Spleen (tissue), 11 donors: ENCODE measurements around the gene GLIS1. TPM values are rescaled to one million over a fixed set of nuclear protein-coding genes. Genes with fewer than 3 reads are reported as not detected.

Experiments used
- DNase-seq: peaks from one replicate; pipeline ENCODE4 v3.0.0-alpha.2; 2020
- H3K27ac ChIP-seq, 8 donors: fragments of 200-600 bp; sonication (generic) in 7 of 8; 1 replicate in 4 of 8; 2 replicates in 4 of 8; pipeline versions ENCODE4 v1.5.0 to v1.8.0; 2016 to 2021; ENCODE audit warnings: inconsistent platforms in 4 of 8, mild to moderate bottlenecking in 4 of 8, moderate library complexity in 1 of 8
- H3K27me3 ChIP-seq, 7 donors: fragments of 200-600 bp; sonication (generic) in 6 of 7; replicated peaks in 1 of 7; 1 replicate in 4 of 7; 2 replicates in 3 of 7; pipeline versions ENCODE4 v1.5.0 to v1.8.0; 2016 to 2021; ENCODE audit warnings: inconsistent platforms in 3 of 7, mild to moderate bottlenecking in 1 of 7
- H3K36me3 ChIP-seq, 6 donors: fragments of 200-600 bp; sonication (generic) in 5 of 6; 1 replicate in 4 of 6; 2 replicates in 2 of 6; pipeline versions ENCODE4 v1.5.0 to v1.8.0; 2016 to 2021; ENCODE audit warnings: inconsistent platforms in 2 of 6
- H3K4me1 ChIP-seq, 6 donors: fragments of 200-600 bp; sonication (generic) in 5 of 6; 1 replicate in 3 of 6; 2 replicates in 3 of 6; pipeline versions ENCODE4 v1.5.0 to v1.8.0; 2016 to 2021; ENCODE audit warnings: inconsistent platforms in 3 of 6
- H3K4me3 ChIP-seq, 8 donors: fragments of 200-600 bp; sonication (generic) in 7 of 8; 1 replicate in 4 of 8; 2 replicates in 4 of 8; pipeline versions ENCODE4 v1.5.0 to v1.8.0; 2016 to 2021; ENCODE audit warnings: inconsistent platforms in 4 of 8, mild to moderate bottlenecking in 4 of 8, moderate library complexity in 2 of 8
- H3K9me3 ChIP-seq, 8 donors: fragments of 200-600 bp; sonication (generic) in 7 of 8; 1 replicate in 4 of 8; 2 replicates in 4 of 8; pipeline versions ENCODE4 v1.5.0 to v1.8.0; 2016 to 2021; ENCODE audit warnings: inconsistent platforms in 4 of 8
- POLR2A ChIP-seq, 3 donors: fragments of 450-650 bp; IDR thresholded peaks; one replicate each; pipeline ENCODE4 v1.5.1; 2017; ENCODE audit warnings: antibody characterized with exemption in 3 of 3, mild to moderate bottlenecking in 1 of 3
- POLR2AphosphoS5 ChIP-seq, 3 donors: sonication (generic); formaldehyde crosslinking; IDR thresholded peaks; one replicate each; pipeline ENCODE4 v1.5.1; 2017; ENCODE audit warnings: antibody characterized with exemption in 3 of 3
- WGBS, 5 donors: extraction: QIAGEN DNeasy Blood & Tissue Kit in 3 of 5; methylation state at CpG; one replicate each; pipeline versions ENCODE4 v1.1.5 to v1.1.7; 2013 to 2018; 5-methylcytosine and 5-hydroxymethylcytosine counted together
- intact Hi-C: fragments of 100-400 bp; cut with DNase I; formaldehyde crosslinking; loops from one replicate; pipeline ENCODE4 v1.15.0; 2023; ENCODE audit warnings: low total_unique reads
- polyA plus RNA-seq, 3 donors: library from polyadenylated mRNA; stranded (reverse); fragments of 200-250 nt; gene quantifications; one replicate each; pipeline ENCODE4 v1.2.1, GENCODE V29; 2013
- total RNA-seq, 7 donors: library from RNA; depleted of rRNA in 3 of 7; stranded (reverse); fragments of >200 nt in 3 of 7; fragmentation: NEBNext Ultra II Directional in 4 of 7; extraction: Animal tissue kit (Norgen Biotek cat#: 25700) in 4 of 7; gene quantifications; one replicate each; pipeline versions ENCODE4 v1.1.0 to v1.2.1, GENCODE V29; 2016 to 2021
- TF ChIP-seq, protein P1 (sequence below), 11 experiments: fragments of 200-600 bp in 7 of 11; fragments of 450-650 bp in 4 of 11; sonication (generic) in 4 of 11; IDR thresholded peaks in 8 of 11; conservative IDR thresholded peaks in 3 of 11; 1 replicate in 7 of 11; 2 replicates in 4 of 11; pipeline versions ENCODE4 v1.4.0 to v1.8.0; 2016 to 2021; ENCODE audit warnings: antibody characterized with exemption in 11 of 11, inconsistent platforms in 4 of 11, mild to moderate bottlenecking in 1 of 11
- donor health status: healthy with polysubstance abuse.
- donor health status: DM: no; HTN: no; CAD: no; lungs with moderate emphysema.
- donor health status: DM: no; HTN: no; CAD: no.
- donor health status: Bipolar disorder and iron deficiency.
- donor health status: healthy.
- donor health status: DM: no; HTN: no; CAD: no.
- donor health status: DM: yes; HTN: yes; CAD: no.

Gene GLIS1
- total and polyA plus RNA-seq, 10 donors = 0.04 to 0.39 (median 0.26) TPM; not detected in 5

DNA sequence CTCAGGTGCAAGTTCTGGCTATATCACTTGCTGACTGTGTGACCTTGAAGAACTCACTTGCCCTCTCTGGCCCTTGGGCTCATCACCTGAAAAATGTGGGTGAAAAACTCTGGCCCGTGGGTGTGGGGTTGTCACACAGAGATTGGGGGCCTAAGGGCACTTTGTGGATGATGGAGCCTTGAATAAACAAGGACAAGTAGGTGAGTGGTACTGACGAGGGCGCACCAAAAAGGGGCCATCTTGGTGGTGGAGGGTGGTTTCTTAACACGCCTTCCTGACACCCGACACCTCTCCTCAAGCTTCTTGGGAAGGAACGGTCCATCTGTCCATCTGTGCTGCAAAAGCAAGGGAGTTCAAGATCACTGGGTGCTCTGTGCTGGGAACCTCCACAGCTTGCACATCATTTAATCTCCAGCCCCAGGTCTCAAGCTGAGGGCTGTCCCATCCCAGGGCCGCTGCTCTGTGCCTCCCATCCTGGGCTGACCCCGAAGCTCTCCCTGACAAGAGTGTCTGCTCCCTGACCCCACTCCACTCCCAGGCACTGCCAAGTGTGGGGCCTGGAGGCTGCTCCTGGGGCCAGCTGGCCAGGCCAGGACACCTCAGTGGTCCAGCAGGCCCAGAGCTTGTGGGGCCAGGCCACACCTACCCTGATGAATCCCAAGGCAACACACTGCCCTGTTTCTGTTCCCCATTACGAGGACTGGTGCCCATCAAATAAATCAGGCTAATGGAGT lies 97.3 kb downstream of the GLIS1 start:
- TF ChIP-seq, protein P1, sequence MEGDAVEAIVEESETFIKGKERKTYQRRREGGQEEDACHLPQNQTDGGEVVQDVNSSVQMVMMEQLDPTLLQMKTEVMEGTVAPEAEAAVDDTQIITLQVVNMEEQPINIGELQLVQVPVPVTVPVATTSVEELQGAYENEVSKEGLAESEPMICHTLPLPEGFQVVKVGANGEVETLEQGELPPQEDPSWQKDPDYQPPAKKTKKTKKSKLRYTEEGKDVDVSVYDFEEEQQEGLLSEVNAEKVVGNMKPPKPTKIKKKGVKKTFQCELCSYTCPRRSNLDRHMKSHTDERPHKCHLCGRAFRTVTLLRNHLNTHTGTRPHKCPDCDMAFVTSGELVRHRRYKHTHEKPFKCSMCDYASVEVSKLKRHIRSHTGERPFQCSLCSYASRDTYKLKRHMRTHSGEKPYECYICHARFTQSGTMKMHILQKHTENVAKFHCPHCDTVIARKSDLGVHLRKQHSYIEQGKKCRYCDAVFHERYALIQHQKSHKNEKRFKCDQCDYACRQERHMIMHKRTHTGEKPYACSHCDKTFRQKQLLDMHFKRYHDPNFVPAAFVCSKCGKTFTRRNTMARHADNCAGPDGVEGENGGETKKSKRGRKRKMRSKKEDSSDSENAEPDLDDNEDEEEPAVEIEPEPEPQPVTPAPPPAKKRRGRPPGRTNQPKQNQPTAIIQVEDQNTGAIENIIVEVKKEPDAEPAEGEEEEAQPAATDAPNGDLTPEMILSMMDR (IDR thresholded peaks at IDR 0.05 in 8 of 11, conservative IDR thresholded peaks at IDR 0.05 in 3 of 11) = no peak
- TF ChIP-seq POLR2AphosphoS5 (IDR thresholded peaks at IDR 0.05) (no peak), POLR2A (IDR thresholded peaks at IDR 0.05) (no peak)
- intact Hi-C loops = no loop called here
- Histone ChIP-seq H3K27me3 (peaks cover 0 to 6% (median 0%) of the 10 kb centered on the region in 7 donors), H3K4me1 (no peaks in the 10 kb centered on the region), H3K4me3 (no peak overlapping the region), H3K9me3 (no peaks in the 10 kb centered on the region), H3K27ac (no peak overlapping the region), H3K36me3 (no peaks in the 10 kb centered on the region)
- 84 to 94% (median 86%) methylated on average over 8 to 9 of the region's 9 CpGs for WGBS, 5 donors
- DNase-seq = peak; percentile 47

DNA sequence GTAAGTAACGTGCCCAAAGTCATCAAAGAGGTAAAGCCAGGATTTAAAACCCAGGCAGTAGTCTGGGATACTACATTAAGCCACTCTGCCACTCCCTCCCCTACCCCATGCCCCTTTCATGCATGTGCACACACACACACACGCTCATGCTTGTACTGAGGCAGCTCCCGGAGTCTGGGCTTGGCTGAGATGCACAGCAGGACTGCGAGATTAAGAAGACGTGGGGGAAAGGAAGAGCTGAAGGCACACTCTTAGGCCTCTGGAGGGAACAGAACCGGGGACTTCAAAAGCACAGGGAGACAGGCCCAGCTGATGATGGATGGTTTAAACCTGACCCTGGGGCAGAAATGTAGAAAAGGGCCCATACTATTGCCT lies 98.3 kb downstream of the GLIS1 start:
- intact Hi-C loops = no loop called here
- Histone ChIP-seq H3K27me3 (peaks cover 0 to 6% (median 0%) of the 10 kb centered on the region in 7 donors), H3K4me1 (no peaks in the 10 kb centered on the region), H3K4me3 (no peak overlapping the region), H3K36me3 (no peaks in the 10 kb centered on the region), H3K9me3 (no peaks in the 10 kb centered on the region), H3K27ac (no peak overlapping the region)
- TF ChIP-seq POLR2AphosphoS5 (IDR thresholded peaks at IDR 0.05) (no peak), POLR2A (IDR thresholded peaks at IDR 0.05) (no peak)
- TF ChIP-seq, protein P1 (IDR thresholded peaks at IDR 0.05 in 8 of 11, conservative IDR thresholded peaks at IDR 0.05 in 3 of 11) = no peak
- WGBS, 5 donors = 69 to 90% (median 74%) methylated on average over 6 of the region's 6 CpGs
- peak; percentile 36 for DNase-seq

DNA sequence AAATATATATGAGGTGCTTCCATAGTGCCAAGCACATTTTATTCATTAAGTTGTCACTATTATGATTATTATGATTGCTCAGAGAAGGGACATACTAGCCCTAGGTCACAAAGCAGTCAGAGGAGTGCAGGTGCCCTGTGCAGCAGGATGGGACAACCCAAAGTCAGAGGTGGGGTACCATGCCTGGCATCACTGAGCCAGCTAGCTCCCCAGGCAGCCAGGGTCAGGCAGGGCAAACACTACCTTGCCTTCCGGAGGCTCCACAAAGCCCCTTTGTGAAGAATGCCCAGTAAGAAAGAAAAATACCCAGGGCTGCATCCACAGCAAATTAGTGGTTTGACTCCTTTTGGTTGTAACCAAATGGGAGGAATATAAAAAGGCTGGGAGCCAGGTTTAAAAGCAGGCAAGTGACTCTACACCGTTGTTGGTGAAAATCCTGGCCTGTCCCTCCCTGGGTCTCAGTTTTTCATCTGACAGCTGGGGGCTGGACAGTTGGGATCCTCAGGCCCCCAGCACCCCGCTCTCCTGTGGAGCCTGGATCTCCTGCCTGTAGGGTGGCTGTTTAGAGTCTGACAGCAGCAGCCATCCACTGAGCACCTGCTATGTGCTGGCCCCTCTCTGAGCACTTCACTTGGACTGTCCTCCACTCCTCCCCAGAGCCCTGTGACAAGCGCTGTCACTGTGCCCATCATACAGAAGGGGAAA lies 98.8 kb downstream of the GLIS1 start:
- Histone ChIP-seq H3K9me3 (no peaks in the 10 kb centered on the region), H3K4me1 (no peaks in the 10 kb centered on the region), H3K36me3 (no peaks in the 10 kb centered on the region), H3K4me3 (no peak overlapping the region), H3K27ac (no peak overlapping the region), H3K27me3 (peaks cover 0 to 6% (median 0%) of the 10 kb centered on the region in 7 donors)
- intact Hi-C loops = no loop called here
- DNase-seq = peak; percentile 49
- TF ChIP-seq, protein P1 (IDR thresholded peaks at IDR 0.05 in 8 of 11, conservative IDR thresholded peaks at IDR 0.05 in 3 of 11) = no peak
- TF ChIP-seq POLR2A (IDR thresholded peaks at IDR 0.05) = no peak
- TF ChIP-seq POLR2AphosphoS5 (IDR thresholded peaks at IDR 0.05) = no peak
- 78 to 91% (median 87%) methylated on average over 4 of the region's 4 CpGs for WGBS, 5 donors

DNA sequence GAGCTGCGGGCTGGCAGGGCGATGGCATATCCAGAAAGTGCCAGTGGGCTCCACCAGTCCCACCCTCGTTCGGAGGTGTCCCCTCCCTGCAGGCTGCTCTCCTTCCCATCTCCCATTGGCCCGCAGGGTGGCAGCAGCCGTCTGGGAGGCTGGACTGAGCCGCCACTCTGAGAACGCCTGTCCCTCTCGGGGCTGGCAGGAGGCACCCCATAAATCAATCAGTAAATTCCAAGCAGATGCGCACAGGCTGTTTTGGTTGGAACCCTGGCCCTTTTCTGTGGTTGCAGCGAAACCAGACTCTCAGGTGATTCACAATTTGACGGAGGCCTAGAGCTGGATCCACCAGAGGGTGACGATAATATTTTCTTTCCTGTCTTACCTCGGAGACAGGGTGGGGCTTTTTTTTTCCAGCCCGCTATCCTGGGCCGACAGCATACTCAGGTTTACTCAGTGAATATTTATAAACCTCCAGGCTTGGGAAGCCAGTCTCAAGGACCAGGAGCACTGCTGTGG lies 99.7 kb downstream of the GLIS1 start:
- 63 to 76% (median 72%) methylated on average over 15 to 16 of the region's 16 CpGs for WGBS, 5 donors
- peak; percentile 58 for DNase-seq
- H3K27me3 ChIP-seq = peaks cover 0 to 6% (median 0%) of the 10 kb centered on the region in 7 donors

More for the DNA sequence above, 99.7 kb downstream of the GLIS1 start:
- Histone ChIP-seq H3K9me3 (no peaks in the 10 kb centered on the region), H3K27ac (no peak overlapping the region), H3K4me1 (no peaks in the 10 kb centered on the region), H3K4me3 (no peak overlapping the region), H3K36me3 (no peaks in the 10 kb centered on the region)
- TF ChIP-seq POLR2AphosphoS5 (IDR thresholded peaks at IDR 0.05) = no peak
- TF ChIP-seq, protein P1 (IDR thresholded peaks at IDR 0.05 in 8 of 11, conservative IDR thresholded peaks at IDR 0.05 in 3 of 11) = no peak
- TF ChIP-seq POLR2A (IDR thresholded peaks at IDR 0.05) = no peak
- intact Hi-C loops = no loop called here
